HepG2 (cell line): ENCODE data around the gene SNAP29. TPM values are rescaled to one million over a fixed set of nuclear protein-coding genes. Genes with fewer than 3 reads are reported as not detected.

ENCODE experiments used
- ATAC-seq: fragments of 200-7000 bp; cut with Tn5 transposase; 3 replicates; pipeline ENCODE4 v1.9.1; 2020; ENCODE audit warnings: mild to moderate bottlenecking, moderate library complexity
- BruUV-seq: library from RNA; stranded (reverse); fragments of 400-500 nt; replicated peaks from 2 replicates; lab custom pipeline; 2021; lab: Mats Ljungman, UMichigan
- CTCF ChIA-PET: fragments of 300-600 bp; formaldehyde crosslinking; extraction: SDS; loops from one replicate; lab custom pipeline; 2021; ENCODE audit warnings: low total read pairs, inconsistent platforms, low intra/inter-chr PET ratio; lab: Yijun Ruan, JAX
- POLR2A ChIA-PET: fragments of 350-600 bp; sonication (Branson Sonifier 250); formaldehyde crosslinking; loops from one replicate; lab custom pipeline; 2020; ENCODE audit warnings: antibody characterized with exemption, inconsistent platforms; lab: Yijun Ruan, JAX
- DNase-seq: peaks from one replicate; pipeline ENCODE4 v3.0.0-alpha.2; 2015; ENCODE audit warnings: low spot score
- FAIRE-seq: peaks from 3 replicates; lab custom pipeline; 2011; peaks lifted over from hg19 to GRCh38; lab: Jason Lieb, UNC
- H2AFZ ChIP-seq: one replicate; pipeline ENCODE4 v1.6.1; 2011; ENCODE audit warnings: low read length, inconsistent platforms
- H3K27ac ChIP-seq: fragments of 300-600 bp; 3 replicates; pipeline ENCODE4 v1.8.0; 2011; ENCODE audit warnings: mixed run types, mild to moderate bottlenecking, mixed read lengths, low read length, inconsistent platforms; ENCODE audit not compliant: insufficient read depth; ENCODE audit errors: extremely low read length
- H3K27me3 ChIP-seq, 2 experiments: fragments of 200-600 bp in 1 of 2; 2 replicates in 1 of 2; 3 replicates in 1 of 2; pipeline versions ENCODE4 v1.6.0 to v1.8.0; 2011; ENCODE audit warnings: low read length in 2 of 2, mild to moderate bottlenecking in 2 of 2, moderate library complexity in 2 of 2, inconsistent platforms in 1 of 2; ENCODE audit not compliant: insufficient read depth in 2 of 2, control insufficient read depth in 1 of 2
- H3K36me3 ChIP-seq, 2 experiments: fragments of 200-600 bp in 1 of 2; replicated peaks in 1 of 2; 2 replicates in 1 of 2; 3 replicates in 1 of 2; pipeline versions ENCODE4 v1.5.1 to v1.8.0; 2011; ENCODE audit warnings: low read length in 2 of 2, inconsistent platforms in 1 of 2; ENCODE audit not compliant: insufficient read depth in 2 of 2, control insufficient read depth in 1 of 2
- H3K4me1 ChIP-seq: 2 replicates; pipeline ENCODE4 v1.5.1; 2012; ENCODE audit warnings: low read length, inconsistent platforms; ENCODE audit not compliant: insufficient read depth
- H3K4me2 ChIP-seq: 2 replicates; pipeline ENCODE4 v1.6.0; 2011; ENCODE audit warnings: low read depth, low read length, inconsistent platforms
- H3K4me3 ChIP-seq, 3 experiments: fragments of 200-600 bp in 1 of 3; sonication (generic), shearing (Covaris generic) in 1 of 3; replicated peaks in 1 of 3; 2 replicates each; pipeline ENCODE4 v1.5.1; 2011 to 2016; ENCODE audit warnings: low read length in 3 of 3, inconsistent platforms in 2 of 3, low read depth in 2 of 3, mild to moderate bottlenecking in 2 of 3, control low read depth in 1 of 3, mixed read lengths in 1 of 3; ENCODE audit not compliant: insufficient read depth in 1 of 3
- H3K79me2 ChIP-seq: one replicate; pipeline ENCODE4 v1.6.1; 2011; ENCODE audit warnings: low read length, inconsistent platforms; ENCODE audit not compliant: insufficient read depth
- H3K9ac ChIP-seq: 2 replicates; pipeline ENCODE4 v1.6.0; 2011; ENCODE audit warnings: mild to moderate bottlenecking, low read depth, low read length, inconsistent platforms; ENCODE audit not compliant: insufficient read depth
- H3K9me3 ChIP-seq: 2 replicates; pipeline ENCODE4 v1.5.1; 2012; ENCODE audit warnings: mild to moderate bottlenecking, low read length
- H4K20me1 ChIP-seq: 2 replicates; pipeline ENCODE4 v1.6.0; 2011; ENCODE audit warnings: inconsistent platforms, mild to moderate bottlenecking, low read length, moderate library complexity; ENCODE audit not compliant: insufficient read depth
- CEBPZ ChIP-seq: IDR thresholded peaks from 2 replicates; pipeline ENCODE4 v1.6.1; 2012; ENCODE audit warnings: low read length, improper control_type of control experiment
- GATAD1 ChIP-seq: IDR thresholded peaks from 2 replicates; pipeline ENCODE4 v1.6.1; 2016; ENCODE audit warnings: missing genetic modification reagents, missing compliant biosample characterization
- HCFC1 ChIP-seq: fragments of 150-350 bp; IDR thresholded peaks from 2 replicates; pipeline ENCODE4 v1.6.1; 2014; ENCODE audit warnings: low read depth, low read length
- KAT8 ChIP-seq: IDR thresholded peaks from 2 replicates; pipeline ENCODE4 v1.6.1; 2016; ENCODE audit warnings: missing genetic modification reagents, missing compliant biosample characterization
- MAZ ChIP-seq, 2 experiments: sonication (generic) in 1 of 2; formaldehyde crosslinking in 1 of 2; IDR thresholded peaks; 2 replicates each; pipeline versions ENCODE4 v1.5.0 to v1.6.1; 2012 to 2020; ENCODE audit warnings: low read depth in 2 of 2, mild to moderate bottlenecking in 2 of 2, borderline replicate concordance in 1 of 2, improper control_type of control experiment in 1 of 2, low read length in 1 of 2, missing genetic modification reagents in 1 of 2, moderate library complexity in 1 of 2
- RORA ChIP-seq: sonication (generic); formaldehyde crosslinking; IDR thresholded peaks from 2 replicates; pipeline ENCODE4 v1.5.0; 2020; ENCODE audit warnings: mild to moderate bottlenecking, missing genetic modification reagents, moderate library complexity
- SMARCC2 ChIP-seq: fragments of 450-650 bp; IDR thresholded peaks from 2 replicates; pipeline ENCODE4 v1.6.1; 2017; ENCODE audit warnings: antibody characterized with exemption, mild to moderate bottlenecking
- XRCC5 ChIP-seq: fragments of 200-400 bp; formaldehyde crosslinking; optimal IDR thresholded peaks from 2 replicates; pipeline ENCODE3; 2017; ENCODE audit warnings: mild to moderate bottlenecking, low read length
- ZNF574 ChIP-seq: sonication (generic); formaldehyde crosslinking; IDR thresholded peaks from 2 replicates; pipeline ENCODE4 v1.4.0; 2020; ENCODE audit warnings: missing genetic modification reagents
- WGBS: methylation state at CpG from one replicate; pipeline ENCODE4 v1.1.6; 2017; ENCODE audit warnings: low lambda C conversion rate; 5-methylcytosine and 5-hydroxymethylcytosine counted together
- in situ Hi-C: cut with HindIII; loops from 2 replicates; pipeline ENCODE4 v1.10.0; 2017; ENCODE audit warnings: low pct_unique_long_range_greater_than_20kb; ENCODE audit not compliant: extremely low pct_ligation_motif_present
- intact Hi-C: fragments of 100-400 bp; cut with micrococcal nuclease; formaldehyde crosslinking; loops from one replicate; pipeline ENCODE4 v1.10.0; 2022; ENCODE audit not compliant: unreplicated experiment
- polyA plus RNA-seq, 8 experiments: library from polyadenylated mRNA; depleted of rRNA in 3 of 8; stranded (reverse) in 7 of 8; unstranded in 1 of 8; fragments of >200 nt; fragmentation: Illumina TruSeq in 4 of 8; extraction: Trizol in 4 of 8; gene quantifications; 2 replicates each; pipeline versions ENCODE4 v1.2.1 to v1.2.3, GENCODE V29; 2011 to 2016; ENCODE audit warnings: low read depth in 4 of 8, missing spikeins in 1 of 8, mixed read lengths in 1 of 8; ENCODE audit not compliant: insufficient read depth in 1 of 8
- total RNA-seq, 5 experiments: library from RNA; depleted of rRNA; stranded (reverse); fragments of >200 nt; fragmentation: Illumina TruSeq; extraction: Trizol; gene quantifications; 2 replicates each; pipeline ENCODE4 v1.2.3, GENCODE V29; 2016; ENCODE audit warnings: low read depth in 1 of 5

SNAP29 gene
- total and polyA plus RNA-seq, 2 of the 13 experiments (the other 11 are each of a cell fraction or from before 2014, with no cell fraction given) = 12.3 to 30.7 TPM

- BruUV-seq = no TSS peak
- CTCF ChIA-PET = no interaction called here
- H3K27me3 ChIP-seq = no peaks in the 10 kb centered on the region
- WGBS = 97% methylated on average over 5 of the region's 5 CpGs
- H3K9ac ChIP-seq = no peak overlapping the region
- no peak for FAIRE-seq
- H3K9me3 ChIP-seq = no peaks in the 10 kb centered on the region
- no peak for TF ChIP-seq HCFC1
- no peak for TF ChIP-seq MAZ (IDR thresholded peaks at IDR 0.05; ENCODE audit: borderline replicate concordance, low read depth, low read length)
- TF ChIP-seq MAZ (CRISPR knock-in tag; IDR thresholded peaks at IDR 0.05; ENCODE audit: low read depth) = no peak
- no peak for TF ChIP-seq SMARCC2
- no peak for TF ChIP-seq CEBPZ
- no peak for TF ChIP-seq ZNF574 (CRISPR knock-in tag)
- no peak for TF ChIP-seq KAT8
- TF ChIP-seq RORA = no peak
- no peak for TF ChIP-seq XRCC5
- TF ChIP-seq GATAD1 (CRISPR knock-in tag) = no peak
- TF ChIP-seq, all 625 proteins: peak for 0
- POLR2A ChIA-PET = no interaction called here
- ATAC-seq = no peak
- Histone ChIP-seq H3K27ac (no peak overlapping the region), H4K20me1 (no peaks in the 10 kb centered on the region), H2AFZ (no peak overlapping the region), H3K4me2 (no peak overlapping the region), H3K36me3 (peaks cover 11 to 65% of the 10 kb centered on the region in 2 experiments), H3K4me3 (no peak overlapping the region), H3K79me2 (no peaks in the 10 kb centered on the region), H3K4me1 (no peaks in the 10 kb centered on the region)
- in situ Hi-C loops (loop anchor here (10.0 kb wide), 1 partner anchor 60 kb away; no protein-coding TSS in a partner anchor), intact Hi-C loops (no loop called here)
- DNase-seq = no peak
Observed at GRCh38 chr22:20814221-20814808, 44.5 kb upstream of the SNAP29 start.
